Measurements from ENCODE around the gene BMPR2. TPM values are rescaled to one million over a fixed set of nuclear protein-coding genes. Genes with fewer than 3 reads are reported as not detected.
A peak's percentile ranks its signal among the peaks of the same experiment; 100 is the strongest.
"Not testable (repeated sequence)": the region's sequence is repeated elsewhere in the genome, so short reads cannot be mapped to it uniquely, and the experiment has no call there.

The BMPR2 gene
- total and polyA plus RNA-seq, 2 of the 8 experiments (the other 6 are each of a cell fraction or from before 2014, with no cell fraction given) = 5.5 to 19.8 TPM

- TF ChIP-seq FOSL1 (IDR thresholded peaks at IDR 0.05; ENCODE audit: insufficient read depth, low read depth, low read length) (no peak), SP2 (IDR thresholded peaks at IDR 0.05; ENCODE audit: low read length) (no peak)
Observed at GRCh38 chr2:202495230-202495604, 119.1 kb downstream of the BMPR2 start (continued).

GRCh38 chr2:202496835-202497472 is 120.8 kb downstream of the BMPR2 start:
- H3K4ac ChIP-seq (replicated peaks; ENCODE audit: insufficient read length, low read depth, low read length); FAIRE-seq; H3K18ac ChIP-seq (ENCODE audit: extremely low read depth, low read length); H4K8ac ChIP-seq (ENCODE audit: extremely low read depth, insufficient read depth, low read length); H3K9ac ChIP-seq (replicated peaks in 1 of 4; ENCODE audit: extremely low read depth in 1 of 4, low read depth in 3 of 4, low read length in 3 of 4); H3K4me1 ChIP-seq (replicated peaks in 1 of 4; ENCODE audit: control insufficient read depth in 3 of 4, insufficient read depth in 4 of 4, low read length in 3 of 4); H4K20me1 ChIP-seq (replicated peaks in 1 of 2; ENCODE audit: control insufficient read depth in 1 of 2, insufficient read depth in 2 of 2, low read length in 2 of 2); H3K36me3 ChIP-seq (ENCODE audit: control insufficient read depth in 2 of 4, insufficient read depth in 4 of 4, low read length in 3 of 4); H2AFZ ChIP-seq (ENCODE audit: low read length); H2BK5ac ChIP-seq (ENCODE audit: low read depth, low read length); H3K23ac ChIP-seq (ENCODE audit: insufficient read length); H2BK20ac ChIP-seq (ENCODE audit: low read length); H3K9me3 ChIP-seq (ENCODE audit: insufficient read depth in 2 of 2, low read depth in 1 of 2, low read length in 1 of 2); POLR2A ChIA-PET (ENCODE audit: partially characterized antibody); H4K91ac ChIP-seq (replicated peaks; ENCODE audit: insufficient read length, low read length); H3K27ac ChIP-seq (ENCODE audit: low read depth, low read length); H3K14ac ChIP-seq (ENCODE audit: insufficient read length); H3K79me1 ChIP-seq (ENCODE audit: low read depth, low read length); H3K23me2 ChIP-seq (ENCODE audit: low read depth, low read length); H3K27me3 ChIP-seq (replicated peaks in 1 of 4; ENCODE audit: control insufficient read depth in 3 of 4, extremely low read depth in 1 of 4, insufficient read depth in 3 of 4, low read length in 3 of 4); CTCF ChIA-PET (ENCODE audit: partially characterized antibody); H2BK120ac ChIP-seq (replicated peaks; ENCODE audit: low read depth, low read length); H2AK5ac ChIP-seq (ENCODE audit: low read depth, low read length); H2BK15ac ChIP-seq (ENCODE audit: low read length); H3K79me2 ChIP-seq (ENCODE audit: control insufficient read depth in 1 of 2, insufficient read depth in 2 of 2, low read length in 2 of 2); H3K56ac ChIP-seq (replicated peaks; ENCODE audit: insufficient read length, low read depth, low read length); H4K5ac ChIP-seq (ENCODE audit: insufficient read length, low read depth, low read length); H2BK12ac ChIP-seq (ENCODE audit: low read depth, low read length): not testable (repeated sequence)
- H3K4me3 ChIP-seq (ENCODE audit: extremely low read depth in 1 of 4, insufficient read depth in 2 of 4, low read depth in 3 of 4, low read length in 4 of 4) = peak overlapping the region; percentile 13 to 58 (median 38); a peak in 7 of 8 replicates
- DNase-seq (ENCODE audit: low read depth in 1 of 2, low spot score in 2 of 2) = peak in 1 of 2 experiments; percentile 64
- H3K4me2 ChIP-seq (ENCODE audit: insufficient read depth in 1 of 2, low read depth in 2 of 2, low read length in 2 of 2) = peak overlapping the region; percentile 66 to 77
- 23% methylated on average over 14 of the region's 38 CpGs; no CpG with 5 or more reads in 1 of the 2 experiments for WGBS, 2 experiments (ENCODE audit: extremely low coverage in 1 of 2, insufficient coverage in 1 of 2, insufficient read length in 1 of 2, insufficient replicate concordance in 2 of 2, low coverage in 1 of 2, low lambda C conversion rate in 2 of 2, missing lambda C conversion rate in 1 of 2)
